Neural cell (in vitro differentiated cells): Measurements from ENCODE around the gene P4HA3. TPM values are rescaled to one million over a fixed set of nuclear protein-coding genes. Genes with fewer than 3 reads are reported as not detected.

Source experiments
- H2AFZ ChIP-seq: fragments of 200-600, 300-800 bp; sonication (generic), shearing (Covaris generic); 2 replicates; pipeline ENCODE4 v1.6.0; 2014; ENCODE audit warnings: low read depth, mild to moderate bottlenecking, antibody characterized with exemption, low read length, moderate library complexity
- H3F3A ChIP-seq: fragments of 200-600 bp; shearing (Covaris generic); 2 replicates; pipeline ENCODE4 v1.6.1; 2016; ENCODE audit warnings: mild to moderate bottlenecking, moderate library complexity, mixed read lengths, antibody characterized with exemption, low read length; ENCODE audit not compliant: insufficient read depth, poor library complexity, severe bottlenecking
- H3K27ac ChIP-seq: fragments of 200-600, 300-800 bp; sonication (generic), shearing (Covaris generic); 2 replicates; pipeline ENCODE4 v1.5.1; 2014; ENCODE audit warnings: mild to moderate bottlenecking, low read length, moderate library complexity
- H3K27me3 ChIP-seq: fragments of 300-800, 200-600 bp; sonication (generic), shearing (Covaris generic); 2 replicates; pipeline ENCODE4 v1.6.0; 2014; ENCODE audit warnings: mild to moderate bottlenecking, low read depth, low read length, moderate library complexity; ENCODE audit not compliant: insufficient read depth
- H3K36me3 ChIP-seq: fragments of 300-800, 200-600 bp; sonication (generic), shearing (Covaris generic); 2 replicates; pipeline ENCODE4 v1.5.1; 2014; ENCODE audit warnings: mild to moderate bottlenecking, antibody characterized with exemption, low read length, moderate library complexity; ENCODE audit not compliant: insufficient read depth
- H3K4me2 ChIP-seq: fragments of 300-800, 200-600 bp; sonication (generic), shearing (Covaris generic); 2 replicates; pipeline ENCODE4 v1.6.0; 2014; ENCODE audit warnings: mild to moderate bottlenecking, low read length
- H3K4me3 ChIP-seq: fragments of 300-800, 200-600 bp; sonication (generic), shearing (Covaris generic); 2 replicates; pipeline ENCODE4 v1.5.1; 2014; ENCODE audit warnings: mild to moderate bottlenecking, low read length, moderate library complexity
- H3K79me2 ChIP-seq: fragments of 200-600 bp; shearing (Covaris generic); replicated peaks from 2 replicates; pipeline ENCODE4 v1.6.0; 2014; ENCODE audit warnings: mild to moderate bottlenecking, low read length, moderate library complexity; ENCODE audit not compliant: insufficient read depth
- H3K9ac ChIP-seq: fragments of 300-800, 200-600 bp; sonication (generic), shearing (Covaris generic); 2 replicates; pipeline ENCODE4 v1.6.1; 2016; ENCODE audit warnings: mild to moderate bottlenecking, low read length, mixed read lengths
- H3K9me2 ChIP-seq: fragments of 200-600 bp; shearing (Covaris generic); 2 replicates; pipeline ENCODE4 v1.6.1; 2016; ENCODE audit warnings: mild to moderate bottlenecking, low read length, mixed read lengths; ENCODE audit not compliant: insufficient read depth
- H3K9me3 ChIP-seq: fragments of 200-600, 300-800 bp; sonication (generic), shearing (Covaris generic); 2 replicates; pipeline ENCODE4 v1.6.1; 2016; ENCODE audit warnings: mild to moderate bottlenecking, mixed run types, low read length, moderate library complexity, mixed read lengths
- H4K20me1 ChIP-seq: fragments of 200-600 bp; shearing (Covaris generic); 2 replicates; pipeline ENCODE4 v1.6.1; 2016; ENCODE audit warnings: mild to moderate bottlenecking, mixed run types; ENCODE audit not compliant: insufficient read depth
- EP300 ChIP-seq: fragments of 450-650 bp; conservative IDR thresholded peaks from 2 replicates; pipeline ENCODE4 v1.6.1; 2014; ENCODE audit warnings: antibody characterized with exemption, mild to moderate bottlenecking, moderate library complexity; ENCODE audit not compliant: poor library complexity, severe bottlenecking
- EZH2 ChIP-seq: fragments of 200-600, 300-800 bp; shearing (Covaris generic), sonication (generic); IDR thresholded peaks from 2 replicates; pipeline ENCODE4 v1.6.1; 2014; ENCODE audit warnings: antibody characterized with exemption, low read length, borderline replicate concordance, mild to moderate bottlenecking; ENCODE audit not compliant: insufficient read depth, poor library complexity, severe bottlenecking
- MXI1 ChIP-seq: fragments of 450-650 bp; conservative IDR thresholded peaks from 2 replicates; pipeline ENCODE4 v1.6.1; 2014; ENCODE audit warnings: antibody characterized with exemption, mild to moderate bottlenecking; ENCODE audit not compliant: poor library complexity, severe bottlenecking
- POLR2AphosphoS5 ChIP-seq: IDR thresholded peaks from 2 replicates; pipeline ENCODE4 v1.6.1; 2012
- RAD21 ChIP-seq: fragments of 450-650 bp; conservative IDR thresholded peaks from 2 replicates; pipeline ENCODE4 v1.6.1; 2014; ENCODE audit warnings: antibody characterized with exemption, mild to moderate bottlenecking, moderate library complexity
- SMC3 ChIP-seq: fragments of 450-650 bp; conservative IDR thresholded peaks from 2 replicates; pipeline ENCODE4 v1.6.1; 2014; ENCODE audit warnings: antibody characterized with exemption, mild to moderate bottlenecking, moderate library complexity; ENCODE audit not compliant: poor library complexity
- TAF1 ChIP-seq: IDR thresholded peaks from 2 replicates; pipeline ENCODE4 v1.6.1; 2012; ENCODE audit warnings: low read depth
- polyA plus RNA-seq: library from polyadenylated mRNA; depleted of rRNA; stranded (reverse); fragments of >200 nt; gene quantifications from 2 replicates; pipeline ENCODE4 v1.2.3, GENCODE V29; 2014
- TF ChIP-seq, protein P1 (sequence below): IDR thresholded peaks from 2 replicates; pipeline ENCODE4 v1.6.1; 2012; ENCODE audit warnings: borderline replicate concordance
- TF ChIP-seq, protein P2 (sequence below): fragments of 450-650 bp; IDR thresholded peaks from 2 replicates; pipeline ENCODE4 v1.5.1; 2014; ENCODE audit warnings: antibody characterized with exemption, mild to moderate bottlenecking, moderate library complexity; ENCODE audit not compliant: poor library complexity, severe bottlenecking

P4HA3 gene
- polyA plus RNA-seq, 1 donor from 2014 or later = not detected

DNA sequence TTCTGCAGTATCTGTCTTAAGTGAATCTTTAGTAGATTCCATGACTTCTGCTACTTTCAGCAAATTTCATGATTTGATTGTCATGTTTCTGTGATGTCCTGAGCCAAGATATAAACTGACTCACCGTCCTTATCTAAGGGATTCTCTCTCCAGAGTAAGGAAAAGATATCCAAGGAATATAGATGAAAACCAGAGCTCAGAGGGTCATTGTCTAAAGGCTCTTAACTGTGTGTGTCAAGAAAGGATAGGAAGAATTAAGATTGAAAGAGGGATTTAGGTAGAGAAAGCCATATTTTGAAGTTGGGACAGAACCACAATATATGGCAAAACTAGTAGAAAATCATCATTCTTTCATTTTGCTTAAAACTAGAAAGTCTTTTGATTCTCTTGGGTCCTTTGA, 89.6 kb downstream of the P4HA3 start:
- Histone ChIP-seq H3K9ac (no peak overlapping the region), H3K4me2 (no peak overlapping the region), H3F3A (no peaks in the 10 kb centered on the region), H3K79me2 (no peaks in the 10 kb centered on the region), H3K27me3 (no peaks in the 10 kb centered on the region), H3K9me3 (no peaks in the 10 kb centered on the region), H3K4me3 (no peak overlapping the region), H3K9me2 (no peaks in the 10 kb centered on the region), H3K36me3 (peaks cover 1% of the 10 kb centered on the region), H2AFZ (no peak overlapping the region), H3K27ac (no peak overlapping the region), H4K20me1 (no peaks in the 10 kb centered on the region)
- TF ChIP-seq POLR2AphosphoS5 = no peak
- no peak for TF ChIP-seq EP300
- TF ChIP-seq, protein P1, sequence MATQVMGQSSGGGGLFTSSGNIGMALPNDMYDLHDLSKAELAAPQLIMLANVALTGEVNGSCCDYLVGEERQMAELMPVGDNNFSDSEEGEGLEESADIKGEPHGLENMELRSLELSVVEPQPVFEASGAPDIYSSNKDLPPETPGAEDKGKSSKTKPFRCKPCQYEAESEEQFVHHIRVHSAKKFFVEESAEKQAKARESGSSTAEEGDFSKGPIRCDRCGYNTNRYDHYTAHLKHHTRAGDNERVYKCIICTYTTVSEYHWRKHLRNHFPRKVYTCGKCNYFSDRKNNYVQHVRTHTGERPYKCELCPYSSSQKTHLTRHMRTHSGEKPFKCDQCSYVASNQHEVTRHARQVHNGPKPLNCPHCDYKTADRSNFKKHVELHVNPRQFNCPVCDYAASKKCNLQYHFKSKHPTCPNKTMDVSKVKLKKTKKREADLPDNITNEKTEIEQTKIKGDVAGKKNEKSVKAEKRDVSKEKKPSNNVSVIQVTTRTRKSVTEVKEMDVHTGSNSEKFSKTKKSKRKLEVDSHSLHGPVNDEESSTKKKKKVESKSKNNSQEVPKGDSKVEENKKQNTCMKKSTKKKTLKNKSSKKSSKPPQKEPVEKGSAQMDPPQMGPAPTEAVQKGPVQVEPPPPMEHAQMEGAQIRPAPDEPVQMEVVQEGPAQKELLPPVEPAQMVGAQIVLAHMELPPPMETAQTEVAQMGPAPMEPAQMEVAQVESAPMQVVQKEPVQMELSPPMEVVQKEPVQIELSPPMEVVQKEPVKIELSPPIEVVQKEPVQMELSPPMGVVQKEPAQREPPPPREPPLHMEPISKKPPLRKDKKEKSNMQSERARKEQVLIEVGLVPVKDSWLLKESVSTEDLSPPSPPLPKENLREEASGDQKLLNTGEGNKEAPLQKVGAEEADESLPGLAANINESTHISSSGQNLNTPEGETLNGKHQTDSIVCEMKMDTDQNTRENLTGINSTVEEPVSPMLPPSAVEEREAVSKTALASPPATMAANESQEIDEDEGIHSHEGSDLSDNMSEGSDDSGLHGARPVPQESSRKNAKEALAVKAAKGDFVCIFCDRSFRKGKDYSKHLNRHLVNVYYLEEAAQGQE = no peak
- TF ChIP-seq EZH2 = no peak
- TF ChIP-seq TAF1 = no peak
- TF ChIP-seq SMC3 = no peak
- no peak for TF ChIP-seq MXI1
- no peak for TF ChIP-seq RAD21
- TF ChIP-seq, protein P2, sequence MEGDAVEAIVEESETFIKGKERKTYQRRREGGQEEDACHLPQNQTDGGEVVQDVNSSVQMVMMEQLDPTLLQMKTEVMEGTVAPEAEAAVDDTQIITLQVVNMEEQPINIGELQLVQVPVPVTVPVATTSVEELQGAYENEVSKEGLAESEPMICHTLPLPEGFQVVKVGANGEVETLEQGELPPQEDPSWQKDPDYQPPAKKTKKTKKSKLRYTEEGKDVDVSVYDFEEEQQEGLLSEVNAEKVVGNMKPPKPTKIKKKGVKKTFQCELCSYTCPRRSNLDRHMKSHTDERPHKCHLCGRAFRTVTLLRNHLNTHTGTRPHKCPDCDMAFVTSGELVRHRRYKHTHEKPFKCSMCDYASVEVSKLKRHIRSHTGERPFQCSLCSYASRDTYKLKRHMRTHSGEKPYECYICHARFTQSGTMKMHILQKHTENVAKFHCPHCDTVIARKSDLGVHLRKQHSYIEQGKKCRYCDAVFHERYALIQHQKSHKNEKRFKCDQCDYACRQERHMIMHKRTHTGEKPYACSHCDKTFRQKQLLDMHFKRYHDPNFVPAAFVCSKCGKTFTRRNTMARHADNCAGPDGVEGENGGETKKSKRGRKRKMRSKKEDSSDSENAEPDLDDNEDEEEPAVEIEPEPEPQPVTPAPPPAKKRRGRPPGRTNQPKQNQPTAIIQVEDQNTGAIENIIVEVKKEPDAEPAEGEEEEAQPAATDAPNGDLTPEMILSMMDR = no peak

DNA sequence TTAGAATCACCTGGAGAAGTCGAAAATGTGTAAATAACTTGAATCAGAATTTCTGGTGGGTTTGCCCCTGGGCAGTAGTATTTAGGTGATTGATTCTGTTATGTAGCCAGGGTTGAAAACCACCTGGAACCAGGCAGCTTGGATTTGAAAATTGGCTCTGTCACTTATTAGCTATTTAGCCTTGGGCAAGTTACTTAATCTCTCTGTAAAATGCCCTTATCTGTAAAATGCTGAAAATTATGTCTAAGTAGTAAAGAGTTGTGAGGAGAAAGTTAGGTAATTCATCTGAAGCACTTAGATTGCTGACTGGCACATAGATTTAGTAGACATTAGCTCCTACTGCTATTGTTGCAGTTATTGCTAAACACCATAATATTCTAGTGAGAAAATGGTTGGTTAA, 91.1 kb downstream of the P4HA3 start:
- Histone ChIP-seq H3F3A (no peaks in the 10 kb centered on the region), H3K27ac (no peak overlapping the region)

More for the DNA sequence above, 91.1 kb downstream of the P4HA3 start:
- Histone ChIP-seq H3K79me2 (no peaks in the 10 kb centered on the region), H2AFZ (no peak overlapping the region), H4K20me1 (no peaks in the 10 kb centered on the region), H3K4me2 (no peak overlapping the region), H3K36me3 (no peaks in the 10 kb centered on the region), H3K9ac (no peak overlapping the region), H3K27me3 (no peaks in the 10 kb centered on the region), H3K9me3 (no peaks in the 10 kb centered on the region), H3K9me2 (no peaks in the 10 kb centered on the region), H3K4me3 (no peak overlapping the region)
- TF ChIP-seq, protein P1 = no peak
- no peak for TF ChIP-seq EZH2
- TF ChIP-seq EP300 = no peak
- no peak for TF ChIP-seq MXI1
- TF ChIP-seq POLR2AphosphoS5 = no peak
- no peak for TF ChIP-seq RAD21
- no peak for TF ChIP-seq SMC3
- TF ChIP-seq, protein P2 = no peak
- no peak for TF ChIP-seq TAF1
